C4-2B (cell line): ENCODE measurements around the gene APP.

Experiments used
- ZFX ChIP-seq: fragments of 450-650 bp; IDR thresholded peaks from 2 replicates; pipeline ENCODE4 v1.6.1; 2017
- TF ChIP-seq, protein P1 (sequence below): fragments of 450-650 bp; conservative IDR thresholded peaks from 2 replicates; pipeline ENCODE4 v1.5.1; 2017; ENCODE audit warnings: mild to moderate bottlenecking

DNA sequence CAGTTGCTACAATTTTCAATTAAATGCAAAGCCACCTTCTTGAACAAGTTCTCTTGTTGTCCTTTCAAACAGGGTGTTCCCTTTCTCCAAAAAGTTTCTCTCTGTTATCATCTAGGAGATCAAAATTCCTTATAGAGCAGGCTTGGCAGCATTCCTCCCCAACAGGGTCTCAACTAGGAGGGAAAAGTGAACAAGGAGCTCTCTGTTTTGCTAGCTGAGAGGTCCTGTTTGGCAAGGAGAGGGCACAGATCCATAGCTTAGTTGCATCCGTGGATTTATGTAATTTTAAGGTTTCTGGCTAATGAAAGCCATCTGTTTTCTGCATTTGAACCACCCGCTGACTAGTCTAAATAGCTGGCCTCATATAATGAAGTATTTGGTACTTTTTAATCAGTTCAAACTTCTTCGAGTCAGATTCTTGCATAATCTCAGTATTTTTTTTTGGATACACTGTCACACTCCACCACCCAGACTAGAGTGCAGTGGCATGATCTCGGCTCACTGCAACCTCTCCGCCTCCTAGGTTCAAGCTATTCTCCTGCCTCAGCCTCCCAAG lies 54.0 kb downstream of the APP start:
- TF ChIP-seq, protein P1, sequence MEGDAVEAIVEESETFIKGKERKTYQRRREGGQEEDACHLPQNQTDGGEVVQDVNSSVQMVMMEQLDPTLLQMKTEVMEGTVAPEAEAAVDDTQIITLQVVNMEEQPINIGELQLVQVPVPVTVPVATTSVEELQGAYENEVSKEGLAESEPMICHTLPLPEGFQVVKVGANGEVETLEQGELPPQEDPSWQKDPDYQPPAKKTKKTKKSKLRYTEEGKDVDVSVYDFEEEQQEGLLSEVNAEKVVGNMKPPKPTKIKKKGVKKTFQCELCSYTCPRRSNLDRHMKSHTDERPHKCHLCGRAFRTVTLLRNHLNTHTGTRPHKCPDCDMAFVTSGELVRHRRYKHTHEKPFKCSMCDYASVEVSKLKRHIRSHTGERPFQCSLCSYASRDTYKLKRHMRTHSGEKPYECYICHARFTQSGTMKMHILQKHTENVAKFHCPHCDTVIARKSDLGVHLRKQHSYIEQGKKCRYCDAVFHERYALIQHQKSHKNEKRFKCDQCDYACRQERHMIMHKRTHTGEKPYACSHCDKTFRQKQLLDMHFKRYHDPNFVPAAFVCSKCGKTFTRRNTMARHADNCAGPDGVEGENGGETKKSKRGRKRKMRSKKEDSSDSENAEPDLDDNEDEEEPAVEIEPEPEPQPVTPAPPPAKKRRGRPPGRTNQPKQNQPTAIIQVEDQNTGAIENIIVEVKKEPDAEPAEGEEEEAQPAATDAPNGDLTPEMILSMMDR = no peak
- TF ChIP-seq ZFX = no peak
